NCI-H1930 (cell line): ENCODE data around the gene TMEM270.

ENCODE experiments used
- DNase-seq, 2 experiments: peaks; one replicate each; lab custom pipeline; 2025; lab: John Stamatoyannopoulos, UW

The TMEM270 gene

GRCh38 chr7:73907554-73908122 is 46.7 kb downstream of the TMEM270 start:
- no peak for DNase-seq

- no peak for DNase-seq
These were observed 47.2 kb downstream of the TMEM270 start for GRCh38 chr7:73908123-73908611.

GRCh38 chr7:73909051-73909941 is 48.3 kb downstream of the TMEM270 start:
- no peak for DNase-seq

GRCh38 chr7:73909996-73910395 is 49.0 kb downstream of the TMEM270 start:
- DNase-seq, result no peak

- no peak for DNase-seq
These were observed 51.3 kb downstream of the TMEM270 start for GRCh38 chr7:73912223-73912622.
